Measurements from ENCODE around the gene CHRNB2. TPM values are rescaled to one million over a fixed set of nuclear protein-coding genes. Genes with fewer than 3 reads are reported as not detected.

CHRNB2 gene
- total and polyA plus RNA-seq, 2 donors (not counting 1 experiment from before 2014, with no cell fraction given) = 0.02 TPM; not detected in 1

DNA sequence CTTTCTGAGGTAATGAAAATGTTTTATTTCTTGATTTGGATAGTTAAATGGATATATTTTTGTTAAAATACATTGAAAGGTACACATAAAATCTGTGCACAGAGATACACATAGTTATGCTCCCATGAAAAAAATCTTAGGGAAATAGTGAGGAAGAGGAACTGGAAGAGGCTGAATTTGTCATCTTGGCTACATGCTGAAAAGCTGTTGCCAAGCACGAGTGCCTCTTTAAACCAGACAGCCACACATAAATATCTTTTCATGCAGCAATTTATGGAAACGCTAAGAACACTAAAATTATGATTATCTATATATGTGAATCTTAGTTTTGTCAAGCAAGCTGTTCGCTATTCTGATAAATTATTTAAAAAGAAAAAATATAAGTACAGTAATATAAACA is 53.2 kb downstream of the CHRNB2 start:
- Histone ChIP-seq H4K20me1 (ENCODE audit: control insufficient read depth, extremely low read depth, insufficient read depth, low read length) (peaks cover 4% of the 10 kb centered on the region), H3K9me3 (ENCODE audit: control insufficient read depth, insufficient read depth, low read depth, low read length) (no peaks in the 10 kb centered on the region), H2AFZ (ENCODE audit: low read length) (no peak overlapping the region), H3K36me3 (ENCODE audit: control insufficient read depth, insufficient read depth, low read length) (no peaks in the 10 kb centered on the region), H3K79me2 (ENCODE audit: control insufficient read depth, insufficient read depth, low read length) (peaks cover 72% of the 10 kb centered on the region), H3K27ac (ENCODE audit: insufficient read depth, low read length) (no peak overlapping the region), H3K4me2 (ENCODE audit: extremely low read depth, insufficient read depth, low read length) (no peak overlapping the region), H3K27me3 (ENCODE audit: control insufficient read depth, insufficient read depth, low read length) (no peaks in the 10 kb centered on the region), H3K4me3 (replicated peaks in 1 of 4; ENCODE audit: control extremely low read depth in 1 of 4, insufficient read depth in 1 of 4, low read depth in 3 of 4, low read length in 4 of 4) (no peak overlapping the region), H3K4me1 (ENCODE audit: control insufficient read depth, extremely low read depth, insufficient read depth, low read length) (no peaks in the 10 kb centered on the region), H3K9ac (ENCODE audit: insufficient read depth, low read length) (no peak overlapping the region)
- DNase-seq (ENCODE audit: low read depth in 2 of 2) = no peak
- TF ChIP-seq EZH2 (IDR thresholded peaks at IDR 0.05; ENCODE audit: low read length, missing control alignments) = no peak
- TF ChIP-seq, protein P1, sequence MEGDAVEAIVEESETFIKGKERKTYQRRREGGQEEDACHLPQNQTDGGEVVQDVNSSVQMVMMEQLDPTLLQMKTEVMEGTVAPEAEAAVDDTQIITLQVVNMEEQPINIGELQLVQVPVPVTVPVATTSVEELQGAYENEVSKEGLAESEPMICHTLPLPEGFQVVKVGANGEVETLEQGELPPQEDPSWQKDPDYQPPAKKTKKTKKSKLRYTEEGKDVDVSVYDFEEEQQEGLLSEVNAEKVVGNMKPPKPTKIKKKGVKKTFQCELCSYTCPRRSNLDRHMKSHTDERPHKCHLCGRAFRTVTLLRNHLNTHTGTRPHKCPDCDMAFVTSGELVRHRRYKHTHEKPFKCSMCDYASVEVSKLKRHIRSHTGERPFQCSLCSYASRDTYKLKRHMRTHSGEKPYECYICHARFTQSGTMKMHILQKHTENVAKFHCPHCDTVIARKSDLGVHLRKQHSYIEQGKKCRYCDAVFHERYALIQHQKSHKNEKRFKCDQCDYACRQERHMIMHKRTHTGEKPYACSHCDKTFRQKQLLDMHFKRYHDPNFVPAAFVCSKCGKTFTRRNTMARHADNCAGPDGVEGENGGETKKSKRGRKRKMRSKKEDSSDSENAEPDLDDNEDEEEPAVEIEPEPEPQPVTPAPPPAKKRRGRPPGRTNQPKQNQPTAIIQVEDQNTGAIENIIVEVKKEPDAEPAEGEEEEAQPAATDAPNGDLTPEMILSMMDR (conservative IDR thresholded peaks at IDR 0.05 in 1 of 2, IDR thresholded peaks at IDR 0.05 in 1 of 2; ENCODE audit: low read depth in 1 of 2, low read length in 2 of 2) = no peak

DNA sequence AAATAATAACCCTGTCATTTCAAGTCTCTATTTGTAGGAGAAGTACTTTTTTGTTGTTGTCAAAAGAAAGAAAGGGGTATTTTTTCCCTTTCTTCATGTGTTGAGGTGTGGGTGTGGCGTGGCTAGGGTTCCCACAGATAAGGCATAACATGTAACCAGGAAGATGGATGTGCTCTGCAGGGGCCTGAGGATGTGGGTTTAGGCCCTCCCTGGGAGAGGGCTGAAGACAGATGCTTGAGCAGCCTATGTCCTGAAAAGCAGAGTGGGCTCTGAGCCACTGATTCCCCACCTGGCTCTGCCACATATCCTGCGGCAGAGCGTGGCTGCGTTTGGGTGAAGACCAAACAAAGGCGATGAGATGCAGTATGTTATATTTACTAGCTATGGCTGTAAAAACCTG is 54.3 kb downstream of the CHRNB2 start:
- no peaks in the 10 kb centered on the region for H3K9me3 ChIP-seq (ENCODE audit: control insufficient read depth, insufficient read depth, low read depth, low read length)
- no peaks in the 10 kb centered on the region for H3K27me3 ChIP-seq (ENCODE audit: control insufficient read depth, insufficient read depth, low read length)
- peak in 1 of 2 donors; percentile 45 for DNase-seq (ENCODE audit: low read depth in 2 of 2)
- H3K4me3 ChIP-seq (replicated peaks in 1 of 4; ENCODE audit: control extremely low read depth in 1 of 4, insufficient read depth in 1 of 4, low read depth in 3 of 4, low read length in 4 of 4) = no peak overlapping the region
- no peak overlapping the region for H2AFZ ChIP-seq (ENCODE audit: low read length)
- no peaks in the 10 kb centered on the region for H3K4me1 ChIP-seq (ENCODE audit: control insufficient read depth, extremely low read depth, insufficient read depth, low read length)
- no peak overlapping the region for H3K27ac ChIP-seq (ENCODE audit: insufficient read depth, low read length)
- H3K36me3 ChIP-seq (ENCODE audit: control insufficient read depth, insufficient read depth, low read length) = no peaks in the 10 kb centered on the region
- H3K9ac ChIP-seq (ENCODE audit: insufficient read depth, low read length) = no peak overlapping the region
- peaks cover 4% of the 10 kb centered on the region for H4K20me1 ChIP-seq (ENCODE audit: control insufficient read depth, extremely low read depth, insufficient read depth, low read length)
- H3K4me2 ChIP-seq (ENCODE audit: extremely low read depth, insufficient read depth, low read length) = no peak overlapping the region
- H3K79me2 ChIP-seq (ENCODE audit: control insufficient read depth, insufficient read depth, low read length) = peaks cover 73% of the 10 kb centered on the region
- no peak for TF ChIP-seq EZH2 (IDR thresholded peaks at IDR 0.05; ENCODE audit: low read length, missing control alignments)
- TF ChIP-seq, protein P1 (conservative IDR thresholded peaks at IDR 0.05 in 1 of 2, IDR thresholded peaks at IDR 0.05 in 1 of 2; ENCODE audit: low read depth in 1 of 2, low read length in 2 of 2) = no peak

- no peak for DNase-seq (ENCODE audit: low read depth in 2 of 2)
- Histone ChIP-seq H3K27me3 (ENCODE audit: control insufficient read depth, insufficient read depth, low read length) (no peaks in the 10 kb centered on the region), H3K9me3 (ENCODE audit: control insufficient read depth, insufficient read depth, low read depth, low read length) (no peaks in the 10 kb centered on the region), H3K4me1 (ENCODE audit: control insufficient read depth, extremely low read depth, insufficient read depth, low read length) (no peaks in the 10 kb centered on the region), H3K9ac (ENCODE audit: insufficient read depth, low read length) (no peak overlapping the region), H3K36me3 (ENCODE audit: control insufficient read depth, insufficient read depth, low read length) (no peaks in the 10 kb centered on the region), H2AFZ (ENCODE audit: low read length) (no peak overlapping the region), H3K4me3 (replicated peaks in 1 of 4; ENCODE audit: control extremely low read depth in 1 of 4, insufficient read depth in 1 of 4, low read depth in 3 of 4, low read length in 4 of 4) (no peak overlapping the region), H3K79me2 (ENCODE audit: control insufficient read depth, insufficient read depth, low read length) (peaks cover 74% of the 10 kb centered on the region), H3K4me2 (ENCODE audit: extremely low read depth, insufficient read depth, low read length) (no peak overlapping the region), H3K27ac (ENCODE audit: insufficient read depth, low read length) (no peak overlapping the region), H4K20me1 (ENCODE audit: control insufficient read depth, extremely low read depth, insufficient read depth, low read length) (peaks cover 4% of the 10 kb centered on the region)
- TF ChIP-seq, protein P1 (conservative IDR thresholded peaks at IDR 0.05 in 1 of 2, IDR thresholded peaks at IDR 0.05 in 1 of 2; ENCODE audit: low read depth in 1 of 2, low read length in 2 of 2) = no peak
- no peak for TF ChIP-seq EZH2 (IDR thresholded peaks at IDR 0.05; ENCODE audit: low read length, missing control alignments)
Observed at GRCh38 chr1:154622503-154623039, 55.0 kb downstream of the CHRNB2 start.
